H1 (cell line): ENCODE measurements around the gene LMBR1. TPM values are rescaled to one million over a fixed set of nuclear protein-coding genes. Genes with fewer than 3 reads are reported as not detected.

Source experiments
- CTCF ChIA-PET: fragments of 300-600 bp; sonication (Branson Sonifier 250); formaldehyde crosslinking; loops from one replicate; lab custom pipeline; 2021; ENCODE audit not compliant: partially characterized antibody; lab: Charles Lee
- POLR2A ChIA-PET: fragments of 300-600 bp; sonication (Branson Sonifier 250); formaldehyde crosslinking; loops from one replicate; lab custom pipeline; 2021; ENCODE audit warnings: inconsistent platforms; ENCODE audit not compliant: partially characterized antibody; lab: Charles Lee
- DNase-seq, 2 experiments: peaks; one replicate each; pipeline versions ENCODE4 v3.0.0 to v3.0.0-alpha.2; 2010 to 2022; ENCODE audit warnings: low spot score in 2 of 2, low read depth in 1 of 2, mixed read lengths in 1 of 2
- FAIRE-seq: peaks from 2 replicates; lab custom pipeline; 2011; peaks lifted over from hg19 to GRCh38; lab: Jason Lieb, UNC
- H2AFZ ChIP-seq: 2 replicates; pipeline ENCODE4 v1.8.1; 2012; ENCODE audit warnings: low read length, inconsistent platforms
- H2AK5ac ChIP-seq: 2 replicates; pipeline ENCODE4 v1.6.1; 2013; ENCODE audit warnings: low read depth, low read length
- H2BK120ac ChIP-seq: replicated peaks from 2 replicates; pipeline ENCODE3; 2013; ENCODE audit warnings: low read depth, low read length, inconsistent platforms
- H2BK12ac ChIP-seq: 2 replicates; pipeline ENCODE4 v1.6.1; 2013; ENCODE audit warnings: low read depth, low read length
- H2BK15ac ChIP-seq: 2 replicates; pipeline ENCODE4 v1.6.1; 2013; ENCODE audit warnings: low read length
- H2BK20ac ChIP-seq: 2 replicates; pipeline ENCODE4 v1.6.1; 2013; ENCODE audit warnings: low read length
- H2BK5ac ChIP-seq: 2 replicates; pipeline ENCODE4 v1.6.1; 2013; ENCODE audit warnings: low read depth, low read length
- H3K14ac ChIP-seq: 2 replicates; pipeline ENCODE4 v1.6.1; 2013; ENCODE audit warnings: inconsistent platforms; ENCODE audit not compliant: insufficient read length
- H3K18ac ChIP-seq: 2 replicates; pipeline ENCODE4 v1.6.1; 2013; ENCODE audit warnings: low read length; ENCODE audit errors: extremely low read depth
- H3K23ac ChIP-seq: 2 replicates; pipeline ENCODE4 v1.6.1; 2013; ENCODE audit warnings: inconsistent platforms; ENCODE audit not compliant: insufficient read length
- H3K23me2 ChIP-seq: 2 replicates; pipeline ENCODE4 v1.6.1; 2013; ENCODE audit warnings: low read depth, low read length
- H3K27ac ChIP-seq: 2 replicates; pipeline ENCODE4 v1.6.1; 2011; ENCODE audit warnings: low read depth, low read length, inconsistent platforms
- H3K27me3 ChIP-seq, 4 experiments: replicated peaks in 1 of 4; 1 replicate in 1 of 4; 2 replicates in 3 of 4; pipeline versions ENCODE4 v1.6.1 to v1.8.1; 2011 to 2013; ENCODE audit warnings: low read length in 3 of 4, mild to moderate bottlenecking in 3 of 4, inconsistent platforms in 2 of 4, mixed read lengths in 2 of 4, moderate library complexity in 1 of 4; ENCODE audit not compliant: control insufficient read depth in 3 of 4, insufficient read depth in 3 of 4; ENCODE audit errors: extremely low read depth in 1 of 4
- H3K36me3 ChIP-seq, 4 experiments: 2 replicates each; pipeline versions ENCODE4 v1.6.1 to v1.8.1; 2011 to 2013; ENCODE audit warnings: mild to moderate bottlenecking in 4 of 4, low read length in 3 of 4, moderate library complexity in 2 of 4, control low read depth in 1 of 4, inconsistent platforms in 1 of 4; ENCODE audit not compliant: insufficient read depth in 4 of 4, control insufficient read depth in 2 of 4
- H3K4ac ChIP-seq: replicated peaks from 2 replicates; pipeline ENCODE3; 2013; ENCODE audit warnings: low read length, low read depth, mixed read lengths, inconsistent platforms; ENCODE audit not compliant: insufficient read length
- H3K4me1 ChIP-seq, 4 experiments: replicated peaks in 1 of 4; 1 replicate in 1 of 4; 2 replicates in 3 of 4; pipeline versions ENCODE4 v1.6.1 to v1.8.1; 2011 to 2013; ENCODE audit warnings: low read length in 3 of 4, inconsistent platforms in 2 of 4, mixed read lengths in 1 of 4; ENCODE audit not compliant: insufficient read depth in 4 of 4, control insufficient read depth in 3 of 4
- H3K4me2 ChIP-seq, 2 experiments: 2 replicates each; pipeline versions ENCODE4 v1.6.1 to v1.8.1; 2011 to 2013; ENCODE audit warnings: low read depth in 2 of 2, low read length in 2 of 2, control low read depth in 1 of 2, inconsistent platforms in 1 of 2, mild to moderate bottlenecking in 1 of 2; ENCODE audit not compliant: insufficient read depth in 1 of 2
- H3K4me3 ChIP-seq, 4 experiments: fragments of 200-600, 300-600 bp in 1 of 4; sonication (generic), shearing (Covaris generic), sonication (Bioruptor Twin) in 1 of 4; 2 replicates each; pipeline versions ENCODE4 v1.5.1 to v1.8.1; 2011 to 2016; ENCODE audit warnings: low read length in 4 of 4, low read depth in 3 of 4, control low read depth in 2 of 4, inconsistent platforms in 2 of 4, mild to moderate bottlenecking in 2 of 4, mixed read lengths in 1 of 4, moderate library complexity in 1 of 4; ENCODE audit not compliant: insufficient read depth in 2 of 4; ENCODE audit errors: extremely low read depth in 1 of 4
- H3K56ac ChIP-seq: replicated peaks from 2 replicates; pipeline ENCODE3; 2013; ENCODE audit warnings: low read depth, mild to moderate bottlenecking, mixed read lengths, low read length, inconsistent platforms; ENCODE audit not compliant: insufficient read length
- H3K79me1 ChIP-seq: 2 replicates; pipeline ENCODE4 v1.6.1; 2013; ENCODE audit warnings: low read depth, low read length, control low read depth
- H3K79me2 ChIP-seq, 2 experiments: 2 replicates each; pipeline versions ENCODE4 v1.6.1 to v1.8.1; 2012 to 2013; ENCODE audit warnings: low read length in 2 of 2, mild to moderate bottlenecking in 2 of 2, inconsistent platforms in 1 of 2; ENCODE audit not compliant: insufficient read depth in 2 of 2, control insufficient read depth in 1 of 2
- H3K9ac ChIP-seq, 4 experiments: replicated peaks in 1 of 4; 1 replicate in 1 of 4; 2 replicates in 3 of 4; pipeline versions ENCODE4 v1.6.1 to v1.8.1; 2011 to 2013; ENCODE audit warnings: low read depth in 3 of 4, low read length in 3 of 4, control low read depth in 2 of 4, mild to moderate bottlenecking in 2 of 4, moderate library complexity in 2 of 4, inconsistent platforms in 1 of 4; ENCODE audit errors: extremely low read depth in 1 of 4
- H3K9me3 ChIP-seq, 2 experiments: 2 replicates each; pipeline versions ENCODE4 v1.6.1 to v1.8.1; 2012 to 2013; ENCODE audit warnings: mild to moderate bottlenecking in 2 of 2, moderate library complexity in 2 of 2, control low read depth in 1 of 2, inconsistent platforms in 1 of 2, low read depth in 1 of 2, low read length in 1 of 2, mixed read lengths in 1 of 2; ENCODE audit not compliant: insufficient read depth in 2 of 2
- H4K20me1 ChIP-seq, 2 experiments: replicated peaks in 1 of 2; 2 replicates each; pipeline versions ENCODE3 to v1.8.1; 2011 to 2013; ENCODE audit warnings: inconsistent platforms in 2 of 2, low read length in 2 of 2, mild to moderate bottlenecking in 1 of 2; ENCODE audit not compliant: insufficient read depth in 2 of 2, control insufficient read depth in 1 of 2
- H4K5ac ChIP-seq: 2 replicates; pipeline ENCODE4 v1.6.1; 2013; ENCODE audit warnings: low read length, low read depth, mixed read lengths, inconsistent platforms; ENCODE audit not compliant: insufficient read length
- H4K8ac ChIP-seq: 2 replicates; pipeline ENCODE4 v1.8.0; 2013; ENCODE audit warnings: mild to moderate bottlenecking, moderate library complexity, low read length, inconsistent platforms; ENCODE audit not compliant: insufficient read depth; ENCODE audit errors: extremely low read depth
- H4K91ac ChIP-seq: replicated peaks from 2 replicates; pipeline ENCODE3; 2013; ENCODE audit warnings: low read length, mixed read lengths, inconsistent platforms; ENCODE audit not compliant: insufficient read length
- CHD1 ChIP-seq: IDR thresholded peaks from 2 replicates; pipeline ENCODE4 v1.6.1; 2012; ENCODE audit warnings: low read depth, low read length, improper control_type of control experiment
- CHD2 ChIP-seq: IDR thresholded peaks from 2 replicates; pipeline ENCODE4 v1.6.1; 2012; ENCODE audit warnings: low read length, improper control_type of control experiment
- CTBP2 ChIP-seq: IDR thresholded peaks from 2 replicates; pipeline ENCODE4 v1.7.0; 2011; ENCODE audit warnings: borderline replicate concordance, mild to moderate bottlenecking, moderate library complexity, mixed read lengths, low read length; ENCODE audit not compliant: insufficient read depth, insufficient read length
- GTF2F1 ChIP-seq: IDR thresholded peaks from 2 replicates; pipeline ENCODE4 v1.6.1; 2012; ENCODE audit warnings: low read depth, low read length, improper control_type of control experiment, borderline replicate concordance
- JUND ChIP-seq: IDR thresholded peaks from 2 replicates; pipeline ENCODE4 v1.6.1; 2011; ENCODE audit warnings: mild to moderate bottlenecking, improper control_type of control experiment, low read length
- NANOG ChIP-seq: IDR thresholded peaks from 2 replicates; pipeline ENCODE4 v1.6.1; 2011; ENCODE audit warnings: low read length, low read depth, mild to moderate bottlenecking, inconsistent platforms; ENCODE audit not compliant: insufficient read depth, poor library complexity, severe bottlenecking
- POLR2A ChIP-seq, 2 experiments: IDR thresholded peaks; 1 replicate in 1 of 2; 2 replicates in 1 of 2; pipeline ENCODE4 v1.6.1; 2011; ENCODE audit warnings: low read depth in 2 of 2, low read length in 2 of 2, mild to moderate bottlenecking in 2 of 2; ENCODE audit errors: control extremely low read depth in 1 of 2
- POU5F1 ChIP-seq: IDR thresholded peaks from 2 replicates; pipeline ENCODE4 v1.6.1; 2011; ENCODE audit warnings: low read depth, mild to moderate bottlenecking, low read length, moderate library complexity
- RAD21 ChIP-seq, 2 experiments: IDR thresholded peaks in 1 of 2; conservative IDR thresholded peaks in 1 of 2; 2 replicates each; pipeline ENCODE4 v1.6.1; 2011; ENCODE audit warnings: low read depth in 2 of 2, low read length in 2 of 2, improper control_type of control experiment in 1 of 2, inconsistent platforms in 1 of 2, mild to moderate bottlenecking in 1 of 2, moderate library complexity in 1 of 2
- SIN3A ChIP-seq, 2 experiments: IDR thresholded peaks in 1 of 2; conservative IDR thresholded peaks in 1 of 2; 2 replicates each; pipeline ENCODE4 v1.6.1; 2011 to 2012; ENCODE audit warnings: low read length in 2 of 2, improper control_type of control experiment in 1 of 2, low read depth in 1 of 2, mild to moderate bottlenecking in 1 of 2
- TEAD4 ChIP-seq: IDR thresholded peaks from 2 replicates; pipeline ENCODE4 v1.6.1; 2012; ENCODE audit warnings: low read depth, low read length, inconsistent platforms, mixed read lengths
- WGBS, 2 experiments: shearing (Covaris generic) in 1 of 2; methylation state at CpG; one replicate each; pipeline versions ENCODE4 v1.1.6 to v1.1.7; 2013 to 2015; ENCODE audit warnings: low lambda C conversion rate in 2 of 2, mixed read lengths in 2 of 2, inconsistent platforms in 1 of 2, low coverage in 1 of 2, missing lambda C conversion rate in 1 of 2; ENCODE audit not compliant: insufficient replicate concordance in 2 of 2, insufficient coverage in 1 of 2, insufficient read length in 1 of 2; ENCODE audit errors: extremely low coverage in 1 of 2, missing lambda C conversion rate in 1 of 2; 5-methylcytosine and 5-hydroxymethylcytosine counted together
- polyA plus RNA-seq, 7 experiments: library from polyadenylated mRNA; depleted of rRNA in 3 of 7; stranded (reverse) in 5 of 7; unstranded in 2 of 7; fragments of >200 nt in 5 of 7; fragments of 200-250 nt in 2 of 7; gene quantifications; 1 replicate in 5 of 7; 2 replicates in 1 of 7; 4 replicates in 1 of 7; pipeline versions ENCODE4 v1.2.1 to v1.2.3, GENCODE V29; 2011 to 2013; ENCODE audit warnings: missing spikeins in 2 of 7, mixed read lengths in 2 of 7
- total RNA-seq: library from RNA; stranded (reverse); fragmentation: NEBNext Ultra II Directional; extraction: Animal tissue kit (Norgen Biotek cat#: 25700); gene quantifications from 2 replicates; pipeline ENCODE4 v1.2.1, GENCODE V29; 2021
- TF ChIP-seq, protein P1 (sequence below): IDR thresholded peaks from 2 replicates; pipeline ENCODE4 v1.6.1; 2012; ENCODE audit warnings: inconsistent platforms

Gene LMBR1
- total and polyA plus RNA-seq, 2 of the 8 experiments (the other 6 are each of a cell fraction or from before 2014, with no cell fraction given): 15.1 to 70.4 TPM

DNA sequence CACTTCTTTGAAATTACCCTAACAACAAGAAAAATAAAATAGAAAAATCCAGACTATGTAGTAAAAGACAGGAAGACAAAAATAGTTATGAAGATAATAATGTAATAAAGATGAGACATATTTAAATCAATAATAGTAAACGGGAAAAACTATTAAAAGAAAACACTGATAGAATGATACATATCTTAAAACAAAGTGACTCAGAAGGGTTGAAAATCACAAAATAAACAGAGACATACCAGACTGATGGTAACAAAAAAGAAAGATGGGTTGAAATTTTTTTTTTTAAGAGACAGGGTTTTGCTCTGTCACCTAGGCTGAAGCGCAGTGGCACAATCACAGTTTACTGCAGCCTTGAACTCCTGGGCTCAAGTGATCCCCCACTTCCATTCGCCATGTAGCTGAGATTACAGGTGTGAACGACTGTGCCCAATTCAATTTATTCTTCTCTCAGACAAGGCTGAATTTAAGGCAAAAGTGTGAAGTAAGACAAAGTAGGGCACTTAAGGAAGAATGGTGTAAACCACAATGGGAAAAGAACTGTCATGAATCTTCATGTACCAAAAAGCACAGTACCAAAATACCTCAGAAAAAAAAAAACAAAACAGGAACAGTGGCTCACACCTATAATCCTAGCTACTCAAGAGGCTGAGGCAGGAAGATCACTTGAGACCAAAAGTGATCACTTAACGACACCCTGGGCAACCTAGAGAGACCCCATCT, 47.4 kb downstream of the LMBR1 start:
- Histone ChIP-seq H3K4me2 (no peak overlapping the region), H4K91ac (no peak overlapping the region), H2BK20ac (no peak overlapping the region), H3K14ac (no peak overlapping the region), H3K79me2 (peaks cover 0 to 78% of the 10 kb centered on the region in 2 experiments; a peak in 3 of 4 replicates), H2BK15ac (no peak overlapping the region), H3K4me1 (no peaks in the 10 kb centered on the region; a peak in 1 of 7 replicates), H3K27ac (no peak overlapping the region), H3K79me1 (peaks cover 11% of the 10 kb centered on the region; the same call in 1 of the 2 replicates), H2AK5ac (no peak overlapping the region), H3K56ac (no peak overlapping the region), H4K20me1 (peaks cover 0 to 3% of the 10 kb centered on the region in 2 experiments), H3K4ac (no peak overlapping the region), H2BK12ac (no peak overlapping the region), H4K5ac (no peak overlapping the region), H2BK5ac (no peak overlapping the region), H3K9me3 (no peaks in the 10 kb centered on the region), H3K4me3 (no peak overlapping the region), H3K27me3 (no peaks in the 10 kb centered on the region), H2BK120ac (no peak overlapping the region), H4K8ac (no peak overlapping the region), H3K9ac (no peak overlapping the region), H3K36me3 (no peaks in the 10 kb centered on the region; a peak in 1 of 8 replicates)
- DNase-seq: no peak
- CTCF ChIA-PET: interaction anchor here (1.3 kb wide), 1 partner anchor 428 kb away, joined by 4 read pairs; no protein-coding TSS in a partner anchor
- POLR2A ChIA-PET: no interaction called here
- TF ChIP-seq CTBP2 (no peak), POU5F1 (no peak), CHD1 (no peak), RAD21 (IDR thresholded peaks at IDR 0.05 in 1 of 2, conservative IDR thresholded peaks at IDR 0.05 in 1 of 2; ENCODE audit: low read depth in 2 of 2, low read length in 2 of 2) (no peak), TEAD4 (no peak), GTF2F1 (no peak), NANOG (no peak), CHD2 (no peak), SIN3A (conservative IDR thresholded peaks at IDR 0.05 in 1 of 2, IDR thresholded peaks at IDR 0.05 in 1 of 2; ENCODE audit: low read depth in 1 of 2, low read length in 2 of 2) (no peak), POLR2A (IDR thresholded peaks at IDR 0.05; ENCODE audit: control extremely low read depth in 1 of 2, low read depth in 2 of 2, low read length in 2 of 2) (no peak), JUND (no peak)
- TF ChIP-seq, protein P1, sequence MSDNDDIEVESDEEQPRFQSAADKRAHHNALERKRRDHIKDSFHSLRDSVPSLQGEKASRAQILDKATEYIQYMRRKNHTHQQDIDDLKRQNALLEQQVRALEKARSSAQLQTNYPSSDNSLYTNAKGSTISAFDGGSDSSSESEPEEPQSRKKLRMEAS: no peak
- TF ChIP-seq, all 59 proteins: peak for 0
- Histone ChIP-seq H2AFZ (no peak overlapping the region), H3K23ac (no peak overlapping the region), H3K18ac (no peak overlapping the region), H3K23me2 (no peaks in the 10 kb centered on the region)
- WGBS, 2 experiments: 85% methylated on average over 5 of the region's 5 CpGs; no CpG with 5 or more reads in 1 of the 2 experiments
- no peak for FAIRE-seq
